Gastrocnemius medialis (tissue), 4 donors: ENCODE results near the gene PRDM16. TPM values are rescaled to one million over a fixed set of nuclear protein-coding genes. Genes with fewer than 3 reads are reported as not detected.

ENCODE experiments used
- ATAC-seq, 2 donors: fragments of 150-250 bp; one replicate each; pipeline ENCODE4 v1.9.1; 2016
- DNase-seq, 2 donors: peaks; one replicate each; pipeline ENCODE4 v3.0.0-alpha.2; 2019
- H3K27ac ChIP-seq, 4 donors: fragments of 200-600 bp; sonication (generic); 1 replicate in 1 of 4; 2 replicates in 3 of 4; pipeline ENCODE4 v1.5.1; 2016 to 2018; ENCODE audit warnings: mild to moderate bottlenecking in 2 of 4, moderate library complexity in 1 of 4
- H3K27me3 ChIP-seq, 3 donors: fragments of 200-600 bp; sonication (generic) in 2 of 3; 1 replicate in 1 of 3; 2 replicates in 2 of 3; pipeline versions ENCODE4 v1.5.1 to v1.6.0; 2016 to 2019; ENCODE audit warnings: mild to moderate bottlenecking in 1 of 3, moderate library complexity in 1 of 3
- H3K36me3 ChIP-seq, 2 donors: fragments of 200-600 bp; sonication (generic) in 1 of 2; one replicate each; pipeline ENCODE4 v1.5.1; 2017 to 2018
- H3K4me1 ChIP-seq, 2 donors: fragments of 200-600 bp; sonication (generic) in 1 of 2; one replicate each; pipeline ENCODE4 v1.5.1; 2016 to 2017; ENCODE audit warnings: mild to moderate bottlenecking in 2 of 2
- H3K4me3 ChIP-seq, 4 donors: fragments of 200-600 bp; sonication (generic) in 3 of 4; 1 replicate in 1 of 4; 2 replicates in 3 of 4; pipeline ENCODE4 v1.5.1; 2016 to 2019; ENCODE audit warnings: mild to moderate bottlenecking in 2 of 4
- H3K9me3 ChIP-seq, 3 donors: fragments of 200-600 bp; sonication (generic) in 2 of 3; 1 replicate in 1 of 3; 2 replicates in 2 of 3; pipeline ENCODE4 v1.5.1; 2016 to 2019
- POLR2A ChIP-seq, 2 donors: fragments of 450-650 bp; IDR thresholded peaks; one replicate each; pipeline ENCODE4 v1.6.1; 2017; ENCODE audit warnings: antibody characterized with exemption in 2 of 2, mild to moderate bottlenecking in 2 of 2, moderate library complexity in 2 of 2
- in situ Hi-C, 4 donors: fragments of 200-750 bp; cut with MboI; loops; one replicate each; pipeline versions ENCODE4 v1.15.0 to v1.8.0; 2017; ENCODE audit warnings: low sequenced_read_pairs in 4 of 4
- intact Hi-C: fragments of 100-400 bp; cut with DNase I; formaldehyde crosslinking; loops from one replicate; pipeline ENCODE4 v1.15.1; 2023; ENCODE audit warnings: low total_unique reads
- total RNA-seq, 4 donors: library from RNA; depleted of rRNA; stranded (reverse); fragments of >200 nt; gene quantifications; one replicate each; pipeline versions ENCODE4 v1.1.0 to v1.2.3, GENCODE V29; 2016
- TF ChIP-seq, protein P1 (sequence below), 5 experiments: fragments of 450-650 bp in 3 of 5; fragments of 200-600 bp in 2 of 5; sonication (generic) in 2 of 5; IDR thresholded peaks in 4 of 5; conservative IDR thresholded peaks in 1 of 5; 1 replicate in 4 of 5; 2 replicates in 1 of 5; pipeline ENCODE4 v1.5.1; 2016 to 2019; ENCODE audit warnings: antibody characterized with exemption in 5 of 5, mild to moderate bottlenecking in 3 of 5, moderate library complexity in 3 of 5

The PRDM16 gene
- total RNA-seq, 4 donors from 2014 or later = 0.03 to 0.19 (median 0.17) TPM

DNA sequence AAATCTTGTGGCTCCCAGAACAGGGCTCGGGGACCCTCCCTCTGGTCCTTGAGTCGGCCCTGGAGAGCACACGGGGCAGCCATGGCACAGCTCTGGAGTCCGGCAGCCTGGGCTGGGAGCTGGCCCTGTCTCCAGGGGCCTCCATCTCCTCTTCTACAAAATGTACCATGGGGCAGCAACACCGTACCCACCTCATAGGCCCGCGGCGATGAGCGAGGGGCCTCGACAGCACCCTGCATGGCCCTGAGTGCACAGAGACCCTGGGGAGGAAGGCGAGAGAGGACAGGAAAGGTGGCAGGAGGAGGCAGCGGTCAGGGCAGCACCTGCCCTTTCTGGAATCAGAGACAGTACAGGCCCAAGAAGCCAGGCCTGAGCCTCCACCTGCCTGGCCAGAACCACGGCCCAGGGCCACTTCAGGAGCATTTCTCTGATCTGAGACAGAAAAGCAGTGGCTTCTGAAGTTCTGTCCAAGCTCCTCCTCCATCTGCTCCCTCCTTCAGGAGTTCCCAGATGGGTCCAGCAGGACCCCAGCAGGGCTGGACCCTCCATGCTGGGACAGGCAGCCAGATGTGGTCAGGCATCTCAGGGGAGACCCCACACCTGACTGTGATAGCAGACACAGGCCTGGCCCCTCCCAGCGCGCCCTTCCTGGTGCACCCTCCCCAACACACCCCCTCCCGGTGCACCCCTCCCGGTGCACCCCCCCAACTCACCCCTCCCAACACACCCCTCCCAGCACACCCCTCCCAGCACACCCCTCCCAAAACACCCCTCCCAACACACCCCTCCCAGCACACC lies 309.6 kb downstream of the PRDM16 start:
- TF ChIP-seq POLR2A (IDR thresholded peaks at IDR 0.05) = no peak
- TF ChIP-seq, protein P1, sequence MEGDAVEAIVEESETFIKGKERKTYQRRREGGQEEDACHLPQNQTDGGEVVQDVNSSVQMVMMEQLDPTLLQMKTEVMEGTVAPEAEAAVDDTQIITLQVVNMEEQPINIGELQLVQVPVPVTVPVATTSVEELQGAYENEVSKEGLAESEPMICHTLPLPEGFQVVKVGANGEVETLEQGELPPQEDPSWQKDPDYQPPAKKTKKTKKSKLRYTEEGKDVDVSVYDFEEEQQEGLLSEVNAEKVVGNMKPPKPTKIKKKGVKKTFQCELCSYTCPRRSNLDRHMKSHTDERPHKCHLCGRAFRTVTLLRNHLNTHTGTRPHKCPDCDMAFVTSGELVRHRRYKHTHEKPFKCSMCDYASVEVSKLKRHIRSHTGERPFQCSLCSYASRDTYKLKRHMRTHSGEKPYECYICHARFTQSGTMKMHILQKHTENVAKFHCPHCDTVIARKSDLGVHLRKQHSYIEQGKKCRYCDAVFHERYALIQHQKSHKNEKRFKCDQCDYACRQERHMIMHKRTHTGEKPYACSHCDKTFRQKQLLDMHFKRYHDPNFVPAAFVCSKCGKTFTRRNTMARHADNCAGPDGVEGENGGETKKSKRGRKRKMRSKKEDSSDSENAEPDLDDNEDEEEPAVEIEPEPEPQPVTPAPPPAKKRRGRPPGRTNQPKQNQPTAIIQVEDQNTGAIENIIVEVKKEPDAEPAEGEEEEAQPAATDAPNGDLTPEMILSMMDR (IDR thresholded peaks at IDR 0.05 in 4 of 5, conservative IDR thresholded peaks at IDR 0.05 in 1 of 5) = no peak
- no peaks in the 10 kb centered on the region for H3K36me3 ChIP-seq
- in situ Hi-C loops = no loop called here
- H3K27me3 ChIP-seq = peaks cover 0 to 15% (median 6%) of the 10 kb centered on the region in 3 donors
- H3K9me3 ChIP-seq = no peaks in the 10 kb centered on the region
- no peak overlapping the region for H3K27ac ChIP-seq
- ATAC-seq (no peak), DNase-seq (no peak)
- intact Hi-C loops = no loop called here
- no peaks in the 10 kb centered on the region for H3K4me1 ChIP-seq
- no peak overlapping the region for H3K4me3 ChIP-seq

DNA sequence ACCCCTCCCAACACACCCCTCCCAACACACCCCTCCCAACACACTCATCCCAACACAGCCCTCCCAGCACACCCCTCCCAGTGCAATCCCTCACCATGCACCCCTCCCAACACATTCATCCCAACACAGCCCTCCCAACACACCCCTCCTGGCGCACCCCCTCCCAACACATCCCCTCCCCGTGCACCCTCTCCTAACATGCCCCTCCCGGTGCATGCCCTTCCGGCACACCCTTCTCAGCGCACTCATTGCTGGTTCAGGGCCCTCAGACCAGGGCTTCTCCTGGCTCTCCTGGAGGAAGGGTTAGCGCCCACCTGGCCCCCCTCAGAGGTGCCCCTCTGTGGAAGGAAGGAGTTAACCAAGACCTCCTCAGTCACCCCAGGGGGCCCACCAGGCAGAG lies 310.9 kb downstream of the PRDM16 start:
- intact Hi-C loops (no loop called here), in situ Hi-C loops (no loop called here)
- TF ChIP-seq, protein P1 (IDR thresholded peaks at IDR 0.05 in 4 of 5, conservative IDR thresholded peaks at IDR 0.05 in 1 of 5) = no peak
- no peak for TF ChIP-seq POLR2A (IDR thresholded peaks at IDR 0.05)
- ATAC-seq (no peak), DNase-seq (no peak)
- Histone ChIP-seq H3K27me3 (peaks cover 0 to 10% (median 0%) of the 10 kb centered on the region in 3 donors), H3K4me3 (no peak overlapping the region), H3K27ac (no peak overlapping the region), H3K9me3 (no peaks in the 10 kb centered on the region), H3K4me1 (no peaks in the 10 kb centered on the region), H3K36me3 (no peaks in the 10 kb centered on the region)

DNA sequence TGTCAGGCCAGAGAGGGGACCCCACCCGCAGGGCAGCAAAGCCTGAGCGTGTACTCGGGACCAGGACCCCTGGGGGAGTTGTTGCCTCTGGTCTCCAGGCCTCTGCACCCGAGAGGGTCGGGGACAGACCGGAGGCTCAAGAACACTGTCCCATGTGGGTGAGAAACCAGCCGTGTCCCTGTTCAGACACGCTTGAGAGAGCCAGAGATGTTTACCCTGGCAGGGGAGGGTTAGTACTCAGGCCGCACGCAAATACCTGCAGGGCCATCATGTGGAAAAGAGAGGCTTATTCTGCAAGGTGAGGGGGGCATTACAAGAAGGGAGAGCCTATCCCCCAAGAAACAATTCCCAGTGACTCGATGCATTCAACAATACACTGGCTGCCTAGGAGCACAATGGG lies 311.5 kb downstream of the PRDM16 start:
- in situ Hi-C loops = no loop called here
- ATAC-seq (no peak), DNase-seq (no peak)
- Histone ChIP-seq H3K9me3 (no peaks in the 10 kb centered on the region), H3K27me3 (peaks cover 0 to 6% (median 0%) of the 10 kb centered on the region in 3 donors), H3K4me1 (no peaks in the 10 kb centered on the region), H3K27ac (no peak overlapping the region), H3K36me3 (no peaks in the 10 kb centered on the region), H3K4me3 (no peak overlapping the region)
- intact Hi-C loops = no loop called here
- TF ChIP-seq, protein P1 (IDR thresholded peaks at IDR 0.05 in 4 of 5, conservative IDR thresholded peaks at IDR 0.05 in 1 of 5) = no peak
- no peak for TF ChIP-seq POLR2A (IDR thresholded peaks at IDR 0.05)

DNA sequence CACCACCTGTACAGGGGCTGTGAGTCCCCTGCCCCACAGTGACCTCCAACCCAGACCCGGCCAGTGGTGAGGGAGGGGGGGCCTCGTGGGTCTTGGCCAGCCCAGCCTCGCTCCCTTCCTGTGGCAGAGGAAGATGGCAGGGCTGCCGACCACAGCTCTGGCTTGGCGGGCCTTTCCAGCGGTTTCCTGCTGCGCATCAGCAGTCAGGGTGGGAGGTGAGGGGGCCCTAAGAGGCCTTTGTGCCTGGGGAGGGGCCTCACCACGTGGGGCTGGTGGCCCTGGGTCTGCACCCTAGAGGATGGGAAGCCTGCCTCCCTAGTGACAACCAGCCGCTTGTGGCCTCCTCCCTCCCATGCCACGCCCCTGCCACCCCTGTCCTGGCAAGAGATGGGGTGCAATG lies 312.9 kb downstream of the PRDM16 start:
- H3K4me3 ChIP-seq = no peak overlapping the region
- in situ Hi-C loops = no loop called here
- DNase-seq (no peak), ATAC-seq (no peak)
- H3K36me3 ChIP-seq = no peaks in the 10 kb centered on the region
- no peak for TF ChIP-seq POLR2A (IDR thresholded peaks at IDR 0.05)
- H3K9me3 ChIP-seq = no peaks in the 10 kb centered on the region
- H3K27me3 ChIP-seq = peaks cover 0 to 9% (median 0%) of the 10 kb centered on the region in 3 donors
- H3K4me1 ChIP-seq = no peaks in the 10 kb centered on the region
- H3K27ac ChIP-seq = no peak overlapping the region
- intact Hi-C loops = no loop called here

DNA sequence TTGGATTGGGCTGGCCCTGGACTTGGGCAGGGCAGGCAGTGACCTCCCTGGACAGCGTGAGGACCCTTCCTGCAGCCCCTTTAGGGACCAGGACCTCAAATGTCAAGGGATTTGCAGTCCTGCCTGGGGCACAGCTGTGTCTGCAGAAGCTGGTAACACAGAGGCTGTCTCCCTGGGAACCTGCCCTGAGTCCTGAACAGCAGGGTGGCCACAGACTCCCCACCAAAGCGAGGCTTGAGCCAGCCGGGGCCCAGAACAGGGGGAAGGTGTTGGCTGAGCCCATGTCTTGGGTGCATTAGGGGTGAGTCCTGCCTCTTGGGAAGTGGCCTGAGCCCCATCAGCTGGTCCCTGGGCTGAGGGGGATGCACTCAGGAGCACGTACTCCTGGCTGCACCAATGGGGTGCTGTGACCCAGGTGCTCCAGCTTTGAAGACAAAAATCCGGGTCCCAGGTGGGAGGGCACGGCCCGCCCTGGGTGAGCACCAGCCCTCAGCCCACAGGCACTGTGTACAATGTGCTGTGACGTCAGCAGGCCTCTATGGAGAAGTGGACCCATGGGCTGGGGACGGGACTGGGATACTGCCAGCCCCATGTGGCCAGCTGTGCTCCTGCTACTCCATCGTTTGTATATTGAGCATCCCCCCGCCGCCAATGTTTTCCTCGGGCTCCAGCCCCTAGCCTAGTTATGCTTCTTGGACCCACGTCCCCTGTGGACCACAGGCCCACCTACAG lies 313.5 kb downstream of the PRDM16 start:
- in situ Hi-C loops = no loop called here
- TF ChIP-seq, protein P1 (IDR thresholded peaks at IDR 0.05 in 4 of 5, conservative IDR thresholded peaks at IDR 0.05 in 1 of 5) = no peak
- Histone ChIP-seq H3K4me1 (no peaks in the 10 kb centered on the region), H3K27me3 (peaks cover 3 to 15% (median 4%) of the 10 kb centered on the region in 3 donors), H3K9me3 (no peaks in the 10 kb centered on the region), H3K36me3 (no peaks in the 10 kb centered on the region), H3K4me3 (no peak overlapping the region), H3K27ac (no peak overlapping the region)
- ATAC-seq = no peak
- no peak for DNase-seq
- intact Hi-C loops = no loop called here
